ENCODE measurements around the gene PCLO. TPM values are rescaled to one million over a fixed set of nuclear protein-coding genes. Genes with fewer than 3 reads are reported as not detected.

The PCLO gene
- total and polyA plus RNA-seq, 9 of the 15 experiments (the other 6 are each of a cell fraction or from before 2014, with no cell fraction given) = under 0.01 to 0.01 TPM; not detected in 7

DNA sequence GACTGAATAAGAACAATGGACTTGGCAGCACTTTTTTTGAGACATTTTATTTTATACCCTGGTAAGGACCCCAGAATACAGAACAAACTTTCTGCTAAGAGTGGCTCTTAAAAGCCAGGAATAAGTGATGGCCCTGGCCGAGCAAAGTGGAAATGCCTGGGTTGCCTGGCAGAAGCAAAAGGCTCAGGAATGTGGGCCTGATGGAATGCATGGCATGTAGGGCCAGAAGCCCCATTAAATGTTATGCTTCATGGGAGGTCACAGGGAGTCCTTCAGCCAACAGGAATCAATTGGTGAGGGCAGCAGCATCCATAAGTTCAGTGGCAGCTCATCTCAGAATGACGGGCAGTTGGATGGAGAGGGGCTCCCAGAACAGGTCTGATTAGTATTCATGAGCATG lies 417.6 kb downstream of the PCLO start:
- 0% methylated on average over 2 of the region's 2 CpGs for WGBS (ENCODE audit: insufficient coverage, low coverage, missing lambda C conversion rate)
- H3K27ac ChIP-seq (ENCODE audit: extremely low read depth, low read depth, low read length) = no peak overlapping the region
- FAIRE-seq (no peak), DNase-seq (ENCODE audit: extremely low read depth in 1 of 4, low spot score in 3 of 4) (no peak), ATAC-seq (no peak)
- no peaks in the 10 kb centered on the region for H3K27me3 ChIP-seq (ENCODE audit: control insufficient read depth in 2 of 2, insufficient read depth in 2 of 2, low read length in 2 of 2)
- no TSS peak for BruUV-seq (replicated peaks)
- no peak overlapping the region for H3K9ac ChIP-seq (ENCODE audit: insufficient read depth in 1 of 2, low read depth in 2 of 2, low read length in 2 of 2)
- H3K9me3 ChIP-seq (replicated peaks; ENCODE audit: control insufficient read depth, insufficient read depth, low read depth, low read length) = no peaks in the 10 kb centered on the region; the same call in 1 of the 2 replicates
- no peaks in the 10 kb centered on the region for H3K4me1 ChIP-seq (replicated peaks in 1 of 2; ENCODE audit: control insufficient read depth in 2 of 2, insufficient read depth in 2 of 2, low read length in 2 of 2)
- no peak overlapping the region for H3K4me3 ChIP-seq
- ChIA-PET POLR2A (no interaction called here), CTCF (ENCODE audit: low intra/inter-chr PET ratio) (no interaction called here)
- intact Hi-C loops (cut with micrococcal nuclease) = no loop called here
- no peaks in the 10 kb centered on the region for H3K36me3 ChIP-seq (ENCODE audit: control insufficient read depth, insufficient read depth, low read length)
- H4K20me1 ChIP-seq (replicated peaks; ENCODE audit: control insufficient read depth, insufficient read depth, low read length) = no peaks in the 10 kb centered on the region
- in situ Hi-C loops (cut with MboI) = loop anchor here (25.0 kb wide), 1 partner anchor 1258 kb away; no protein-coding TSS in a partner anchor
- H3K79me2 ChIP-seq (ENCODE audit: control insufficient read depth, insufficient read depth, low read length) = no peaks in the 10 kb centered on the region
- H2AFZ ChIP-seq (ENCODE audit: low read depth, low read length) = no peak overlapping the region
- no peak overlapping the region for H3K4me2 ChIP-seq (ENCODE audit: insufficient read depth, low read length)
- no peaks in the 10 kb centered on the region for H3K9me1 ChIP-seq (ENCODE audit: control insufficient read depth, insufficient read depth, low read length)
- TF ChIP-seq XRCC3 (IDR thresholded peaks at IDR 0.05) (no peak), HMG20B (CRISPR knock-in tag; IDR thresholded peaks at IDR 0.05) (no peak), CEBPB (tag; IDR thresholded peaks at IDR 0.05) (no peak), TRIM24 (IDR thresholded peaks at IDR 0.05) (no peak), NR2F6 (CRISPR knock-in tag; IDR thresholded peaks at IDR 0.05) (no peak)
- TF ChIP-seq, protein P1, sequence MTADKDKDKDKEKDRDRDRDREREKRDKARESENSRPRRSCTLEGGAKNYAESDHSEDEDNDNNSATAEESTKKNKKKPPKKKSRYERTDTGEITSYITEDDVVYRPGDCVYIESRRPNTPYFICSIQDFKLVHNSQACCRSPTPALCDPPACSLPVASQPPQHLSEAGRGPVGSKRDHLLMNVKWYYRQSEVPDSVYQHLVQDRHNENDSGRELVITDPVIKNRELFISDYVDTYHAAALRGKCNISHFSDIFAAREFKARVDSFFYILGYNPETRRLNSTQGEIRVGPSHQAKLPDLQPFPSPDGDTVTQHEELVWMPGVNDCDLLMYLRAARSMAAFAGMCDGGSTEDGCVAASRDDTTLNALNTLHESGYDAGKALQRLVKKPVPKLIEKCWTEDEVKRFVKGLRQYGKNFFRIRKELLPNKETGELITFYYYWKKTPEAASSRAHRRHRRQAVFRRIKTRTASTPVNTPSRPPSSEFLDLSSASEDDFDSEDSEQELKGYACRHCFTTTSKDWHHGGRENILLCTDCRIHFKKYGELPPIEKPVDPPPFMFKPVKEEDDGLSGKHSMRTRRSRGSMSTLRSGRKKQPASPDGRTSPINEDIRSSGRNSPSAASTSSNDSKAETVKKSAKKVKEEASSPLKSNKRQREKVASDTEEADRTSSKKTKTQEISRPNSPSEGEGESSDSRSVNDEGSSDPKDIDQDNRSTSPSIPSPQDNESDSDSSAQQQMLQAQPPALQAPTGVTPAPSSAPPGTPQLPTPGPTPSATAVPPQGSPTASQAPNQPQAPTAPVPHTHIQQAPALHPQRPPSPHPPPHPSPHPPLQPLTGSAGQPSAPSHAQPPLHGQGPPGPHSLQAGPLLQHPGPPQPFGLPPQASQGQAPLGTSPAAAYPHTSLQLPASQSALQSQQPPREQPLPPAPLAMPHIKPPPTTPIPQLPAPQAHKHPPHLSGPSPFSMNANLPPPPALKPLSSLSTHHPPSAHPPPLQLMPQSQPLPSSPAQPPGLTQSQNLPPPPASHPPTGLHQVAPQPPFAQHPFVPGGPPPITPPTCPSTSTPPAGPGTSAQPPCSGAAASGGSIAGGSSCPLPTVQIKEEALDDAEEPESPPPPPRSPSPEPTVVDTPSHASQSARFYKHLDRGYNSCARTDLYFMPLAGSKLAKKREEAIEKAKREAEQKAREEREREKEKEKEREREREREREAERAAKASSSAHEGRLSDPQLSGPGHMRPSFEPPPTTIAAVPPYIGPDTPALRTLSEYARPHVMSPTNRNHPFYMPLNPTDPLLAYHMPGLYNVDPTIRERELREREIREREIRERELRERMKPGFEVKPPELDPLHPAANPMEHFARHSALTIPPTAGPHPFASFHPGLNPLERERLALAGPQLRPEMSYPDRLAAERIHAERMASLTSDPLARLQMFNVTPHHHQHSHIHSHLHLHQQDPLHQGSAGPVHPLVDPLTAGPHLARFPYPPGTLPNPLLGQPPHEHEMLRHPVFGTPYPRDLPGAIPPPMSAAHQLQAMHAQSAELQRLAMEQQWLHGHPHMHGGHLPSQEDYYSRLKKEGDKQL (CRISPR knock-in tag; IDR thresholded peaks at IDR 0.05; ENCODE audit: borderline replicate concordance) = no peak
- TF ChIP-seq, protein P2, sequence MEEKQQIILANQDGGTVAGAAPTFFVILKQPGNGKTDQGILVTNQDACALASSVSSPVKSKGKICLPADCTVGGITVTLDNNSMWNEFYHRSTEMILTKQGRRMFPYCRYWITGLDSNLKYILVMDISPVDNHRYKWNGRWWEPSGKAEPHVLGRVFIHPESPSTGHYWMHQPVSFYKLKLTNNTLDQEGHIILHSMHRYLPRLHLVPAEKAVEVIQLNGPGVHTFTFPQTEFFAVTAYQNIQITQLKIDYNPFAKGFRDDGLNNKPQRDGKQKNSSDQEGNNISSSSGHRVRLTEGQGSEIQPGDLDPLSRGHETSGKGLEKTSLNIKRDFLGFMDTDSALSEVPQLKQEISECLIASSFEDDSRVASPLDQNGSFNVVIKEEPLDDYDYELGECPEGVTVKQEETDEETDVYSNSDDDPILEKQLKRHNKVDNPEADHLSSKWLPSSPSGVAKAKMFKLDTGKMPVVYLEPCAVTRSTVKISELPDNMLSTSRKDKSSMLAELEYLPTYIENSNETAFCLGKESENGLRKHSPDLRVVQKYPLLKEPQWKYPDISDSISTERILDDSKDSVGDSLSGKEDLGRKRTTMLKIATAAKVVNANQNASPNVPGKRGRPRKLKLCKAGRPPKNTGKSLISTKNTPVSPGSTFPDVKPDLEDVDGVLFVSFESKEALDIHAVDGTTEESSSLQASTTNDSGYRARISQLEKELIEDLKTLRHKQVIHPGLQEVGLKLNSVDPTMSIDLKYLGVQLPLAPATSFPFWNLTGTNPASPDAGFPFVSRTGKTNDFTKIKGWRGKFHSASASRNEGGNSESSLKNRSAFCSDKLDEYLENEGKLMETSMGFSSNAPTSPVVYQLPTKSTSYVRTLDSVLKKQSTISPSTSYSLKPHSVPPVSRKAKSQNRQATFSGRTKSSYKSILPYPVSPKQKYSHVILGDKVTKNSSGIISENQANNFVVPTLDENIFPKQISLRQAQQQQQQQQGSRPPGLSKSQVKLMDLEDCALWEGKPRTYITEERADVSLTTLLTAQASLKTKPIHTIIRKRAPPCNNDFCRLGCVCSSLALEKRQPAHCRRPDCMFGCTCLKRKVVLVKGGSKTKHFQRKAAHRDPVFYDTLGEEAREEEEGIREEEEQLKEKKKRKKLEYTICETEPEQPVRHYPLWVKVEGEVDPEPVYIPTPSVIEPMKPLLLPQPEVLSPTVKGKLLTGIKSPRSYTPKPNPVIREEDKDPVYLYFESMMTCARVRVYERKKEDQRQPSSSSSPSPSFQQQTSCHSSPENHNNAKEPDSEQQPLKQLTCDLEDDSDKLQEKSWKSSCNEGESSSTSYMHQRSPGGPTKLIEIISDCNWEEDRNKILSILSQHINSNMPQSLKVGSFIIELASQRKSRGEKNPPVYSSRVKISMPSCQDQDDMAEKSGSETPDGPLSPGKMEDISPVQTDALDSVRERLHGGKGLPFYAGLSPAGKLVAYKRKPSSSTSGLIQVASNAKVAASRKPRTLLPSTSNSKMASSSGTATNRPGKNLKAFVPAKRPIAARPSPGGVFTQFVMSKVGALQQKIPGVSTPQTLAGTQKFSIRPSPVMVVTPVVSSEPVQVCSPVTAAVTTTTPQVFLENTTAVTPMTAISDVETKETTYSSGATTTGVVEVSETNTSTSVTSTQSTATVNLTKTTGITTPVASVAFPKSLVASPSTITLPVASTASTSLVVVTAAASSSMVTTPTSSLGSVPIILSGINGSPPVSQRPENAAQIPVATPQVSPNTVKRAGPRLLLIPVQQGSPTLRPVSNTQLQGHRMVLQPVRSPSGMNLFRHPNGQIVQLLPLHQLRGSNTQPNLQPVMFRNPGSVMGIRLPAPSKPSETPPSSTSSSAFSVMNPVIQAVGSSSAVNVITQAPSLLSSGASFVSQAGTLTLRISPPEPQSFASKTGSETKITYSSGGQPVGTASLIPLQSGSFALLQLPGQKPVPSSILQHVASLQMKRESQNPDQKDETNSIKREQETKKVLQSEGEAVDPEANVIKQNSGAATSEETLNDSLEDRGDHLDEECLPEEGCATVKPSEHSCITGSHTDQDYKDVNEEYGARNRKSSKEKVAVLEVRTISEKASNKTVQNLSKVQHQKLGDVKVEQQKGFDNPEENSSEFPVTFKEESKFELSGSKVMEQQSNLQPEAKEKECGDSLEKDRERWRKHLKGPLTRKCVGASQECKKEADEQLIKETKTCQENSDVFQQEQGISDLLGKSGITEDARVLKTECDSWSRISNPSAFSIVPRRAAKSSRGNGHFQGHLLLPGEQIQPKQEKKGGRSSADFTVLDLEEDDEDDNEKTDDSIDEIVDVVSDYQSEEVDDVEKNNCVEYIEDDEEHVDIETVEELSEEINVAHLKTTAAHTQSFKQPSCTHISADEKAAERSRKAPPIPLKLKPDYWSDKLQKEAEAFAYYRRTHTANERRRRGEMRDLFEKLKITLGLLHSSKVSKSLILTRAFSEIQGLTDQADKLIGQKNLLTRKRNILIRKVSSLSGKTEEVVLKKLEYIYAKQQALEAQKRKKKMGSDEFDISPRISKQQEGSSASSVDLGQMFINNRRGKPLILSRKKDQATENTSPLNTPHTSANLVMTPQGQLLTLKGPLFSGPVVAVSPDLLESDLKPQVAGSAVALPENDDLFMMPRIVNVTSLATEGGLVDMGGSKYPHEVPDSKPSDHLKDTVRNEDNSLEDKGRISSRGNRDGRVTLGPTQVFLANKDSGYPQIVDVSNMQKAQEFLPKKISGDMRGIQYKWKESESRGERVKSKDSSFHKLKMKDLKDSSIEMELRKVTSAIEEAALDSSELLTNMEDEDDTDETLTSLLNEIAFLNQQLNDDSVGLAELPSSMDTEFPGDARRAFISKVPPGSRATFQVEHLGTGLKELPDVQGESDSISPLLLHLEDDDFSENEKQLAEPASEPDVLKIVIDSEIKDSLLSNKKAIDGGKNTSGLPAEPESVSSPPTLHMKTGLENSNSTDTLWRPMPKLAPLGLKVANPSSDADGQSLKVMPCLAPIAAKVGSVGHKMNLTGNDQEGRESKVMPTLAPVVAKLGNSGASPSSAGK (IDR thresholded peaks at IDR 0.05) = no peak
